IPS-18a (cell line): ENCODE measurements around the gene PLEKHA7.
"Not testable (repeated sequence)": the region's sequence is repeated elsewhere in the genome, so short reads cannot be mapped to it uniquely, and the experiment has no call there.

Source experiments
- H3K27ac ChIP-seq: one replicate; pipeline ENCODE4 v1.5.1; 2013; ENCODE audit warnings: low read length
- H3K27me3 ChIP-seq: one replicate; pipeline ENCODE4 v1.6.1; 2013; ENCODE audit warnings: mild to moderate bottlenecking, low read length; ENCODE audit not compliant: control insufficient read depth, insufficient read depth
- H3K36me3 ChIP-seq: one replicate; pipeline ENCODE4 v1.6.1; 2013; ENCODE audit warnings: low read depth, low read length; ENCODE audit not compliant: control insufficient read depth
- H3K4me1 ChIP-seq: one replicate; pipeline ENCODE4 v1.6.1; 2013; ENCODE audit warnings: low read depth, low read length; ENCODE audit not compliant: control insufficient read depth
- H3K4me3 ChIP-seq: one replicate; pipeline ENCODE4 v1.5.1; 2013; ENCODE audit warnings: low read length
- H3K9ac ChIP-seq: one replicate; pipeline ENCODE4 v1.6.1; 2013; ENCODE audit warnings: mild to moderate bottlenecking, low read length, moderate library complexity
- H3K9me3 ChIP-seq: one replicate; pipeline ENCODE4 v1.6.1; 2013; ENCODE audit warnings: low read depth, low read length; ENCODE audit not compliant: control insufficient read depth

PLEKHA7 gene

DNA sequence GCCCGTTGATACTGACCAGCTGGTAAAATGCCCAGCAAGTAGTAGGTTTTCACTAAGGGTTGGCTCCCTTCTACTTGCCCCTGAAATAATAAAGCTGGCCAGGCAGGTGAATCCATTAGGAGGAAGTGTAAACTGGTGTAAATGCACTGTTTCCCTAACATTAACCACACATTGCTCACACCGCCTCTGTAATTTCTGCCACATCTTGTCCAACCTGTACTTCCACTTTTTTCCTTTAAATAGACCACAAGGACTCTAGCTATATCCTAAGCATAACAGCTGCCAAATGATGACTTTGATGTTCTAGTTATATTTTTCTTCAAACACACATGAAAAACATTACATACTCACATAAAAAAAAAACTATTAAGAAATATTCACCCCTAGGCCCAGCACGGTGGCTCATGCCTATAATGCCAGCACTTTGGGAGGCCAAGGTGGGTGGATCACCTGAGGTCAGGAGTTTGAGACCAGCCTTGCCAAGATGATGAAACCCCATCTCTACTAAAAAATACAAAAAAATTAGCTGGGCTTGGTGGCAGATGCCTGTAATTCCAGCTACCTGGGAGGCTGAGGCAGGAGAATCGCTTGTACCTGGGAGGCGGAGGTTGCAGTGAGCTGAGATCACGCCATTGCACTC, 95.6 kb downstream of the PLEKHA7 start:
- not testable (repeated sequence) for H3K36me3 ChIP-seq

GRCh38 chr11:16917941-16918340, 96.3 kb downstream of the PLEKHA7 start:
- Histone ChIP-seq H3K9me3 (no peaks in the 10 kb centered on the region), H3K4me1 (peaks cover 7% of the 10 kb centered on the region), H3K4me3 (no peak overlapping the region), H3K27me3 (peaks cover 8% of the 10 kb centered on the region), H3K9ac (no peak overlapping the region), H3K27ac (no peak overlapping the region), H3K36me3 (no peaks in the 10 kb centered on the region)

More for the DNA sequence above, 95.6 kb downstream of the PLEKHA7 start:
- not testable (repeated sequence) for H3K27ac ChIP-seq, H3K4me1 ChIP-seq, H3K9ac ChIP-seq, H3K9me3 ChIP-seq, H3K4me3 ChIP-seq
- H3K27me3 ChIP-seq, result peaks cover 15% of the 10 kb centered on the region

DNA sequence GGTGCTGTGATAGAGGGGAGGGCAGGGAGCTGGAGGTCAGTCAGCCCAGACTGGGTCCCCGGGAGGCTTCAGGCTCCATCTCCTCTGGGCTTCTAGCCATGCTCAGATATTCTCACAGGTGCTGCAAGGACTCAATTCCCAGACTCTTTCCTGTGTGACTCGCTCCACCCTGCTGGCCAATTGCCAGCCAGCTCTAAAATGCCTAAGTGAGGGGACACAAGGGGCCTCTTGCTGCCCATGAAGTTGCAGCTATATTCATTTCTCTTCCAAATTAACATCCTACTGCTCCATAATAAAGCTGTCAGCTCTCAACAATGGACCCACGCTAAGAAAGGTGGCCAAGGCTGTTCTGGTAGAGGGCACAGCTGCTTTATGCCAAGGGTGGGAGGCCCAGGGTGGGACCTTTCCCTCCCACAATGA, 101.5 kb downstream of the PLEKHA7 start:
- H3K4me1 ChIP-seq, result peaks cover 13% of the 10 kb centered on the region
- H3K9me3 ChIP-seq, result no peaks in the 10 kb centered on the region
- no peaks in the 10 kb centered on the region for H3K36me3 ChIP-seq
- no peaks in the 10 kb centered on the region for H3K27me3 ChIP-seq
- no peak overlapping the region for H3K27ac ChIP-seq
- no peak overlapping the region for H3K9ac ChIP-seq
- H3K4me3 ChIP-seq, result no peak overlapping the region

- H3K36me3 ChIP-seq, result no peaks in the 10 kb centered on the region
- no peak overlapping the region for H3K4me3 ChIP-seq
- no peaks in the 10 kb centered on the region for H3K9me3 ChIP-seq
- H3K27ac ChIP-seq, result no peak overlapping the region
- H3K9ac ChIP-seq, result no peak overlapping the region
- no peaks in the 10 kb centered on the region for H3K27me3 ChIP-seq
- H3K4me1 ChIP-seq, result peaks cover 13% of the 10 kb centered on the region
Measured at GRCh38 chr11:16911658-16912057, 102.6 kb downstream of the PLEKHA7 start.

- Histone ChIP-seq H3K27ac (no peak overlapping the region), H3K36me3 (no peaks in the 10 kb centered on the region), H3K4me3 (no peak overlapping the region), H3K9ac (no peak overlapping the region), H3K9me3 (no peaks in the 10 kb centered on the region), H3K4me1 (peaks cover 13% of the 10 kb centered on the region), H3K27me3 (no peaks in the 10 kb centered on the region)
Measured at GRCh38 chr11:16911186-16911585, 103.0 kb downstream of the PLEKHA7 start.

DNA sequence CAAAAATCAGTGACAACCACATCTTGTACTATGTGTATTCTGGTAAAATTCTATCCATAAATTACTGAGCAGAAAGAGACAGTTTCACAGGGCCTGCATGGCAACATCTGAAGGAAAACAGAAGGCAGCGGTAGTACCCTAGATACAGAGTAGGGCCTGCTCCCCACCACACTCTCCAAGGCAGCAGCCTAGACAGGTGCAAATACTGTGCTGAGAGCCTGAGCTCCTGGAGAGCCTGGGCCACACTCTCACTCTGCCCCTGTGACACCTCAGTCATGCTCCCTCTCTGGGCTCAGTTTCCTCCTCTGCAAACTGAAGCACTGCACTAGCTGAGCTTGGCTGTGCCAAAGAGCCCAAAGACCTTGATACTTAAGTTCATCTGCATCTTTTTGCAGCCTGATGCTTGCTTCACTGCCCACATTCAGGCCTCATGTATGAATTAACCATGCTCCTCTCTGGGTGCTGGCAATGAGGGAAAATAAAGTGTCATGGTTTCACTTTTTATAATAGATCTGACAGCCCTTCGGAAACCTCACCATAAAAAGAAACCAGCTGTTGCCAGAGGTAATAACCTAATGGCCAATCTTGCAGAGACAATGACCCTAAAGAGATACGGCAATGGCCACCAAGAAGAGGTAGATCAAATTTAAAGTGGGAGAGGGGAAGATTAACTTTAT, 104.7 kb downstream of the PLEKHA7 start:
- H3K4me1 ChIP-seq, result peaks cover 13% of the 10 kb centered on the region
- no peaks in the 10 kb centered on the region for H3K36me3 ChIP-seq
- no peaks in the 10 kb centered on the region for H3K27me3 ChIP-seq
- H3K4me3 ChIP-seq, result no peak overlapping the region
- H3K9ac ChIP-seq, result no peak overlapping the region
- H3K9me3 ChIP-seq, result no peaks in the 10 kb centered on the region
- no peak overlapping the region for H3K27ac ChIP-seq

GRCh38 chr11:16905375-16905774, 108.8 kb downstream of the PLEKHA7 start:
- Histone ChIP-seq H3K9ac (no peak overlapping the region), H3K36me3 (no peaks in the 10 kb centered on the region), H3K27me3 (no peaks in the 10 kb centered on the region), H3K4me3 (no peak overlapping the region), H3K9me3 (no peaks in the 10 kb centered on the region), H3K4me1 (no peaks in the 10 kb centered on the region), H3K27ac (no peak overlapping the region)

DNA sequence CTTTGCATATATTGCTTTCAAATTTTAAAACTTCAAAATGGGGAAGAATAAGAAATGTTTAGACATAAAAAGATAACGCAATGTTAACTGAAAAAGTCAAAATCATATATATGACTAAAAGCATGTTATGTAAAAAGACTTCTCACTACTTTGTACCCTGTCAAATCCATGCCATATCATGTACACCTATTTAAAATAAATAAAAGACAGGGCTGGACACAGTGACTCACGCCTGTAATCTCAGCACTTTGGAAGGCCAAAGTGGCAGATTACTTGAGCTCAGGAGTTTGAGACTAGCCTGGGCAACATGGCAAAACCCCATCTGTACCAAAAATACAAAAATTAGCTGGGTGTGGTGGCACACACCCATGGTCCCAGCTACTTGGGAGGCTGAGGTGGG, 109.5 kb downstream of the PLEKHA7 start:
- H3K9me3 ChIP-seq, H3K36me3 ChIP-seq, H3K9ac ChIP-seq, H3K27me3 ChIP-seq, H3K4me1 ChIP-seq, H3K27ac ChIP-seq, H3K4me3 ChIP-seq: not testable (repeated sequence)

GRCh38 chr11:16902781-16903378, 111.3 kb downstream of the PLEKHA7 start:
- Histone ChIP-seq H3K9me3 (no peaks in the 10 kb centered on the region), H3K27me3 (peaks cover 9% of the 10 kb centered on the region), H3K4me1 (peaks cover 14% of the 10 kb centered on the region), H3K4me3 (no peak overlapping the region), H3K27ac (no peak overlapping the region), H3K36me3 (no peaks in the 10 kb centered on the region), H3K9ac (no peak overlapping the region)

DNA sequence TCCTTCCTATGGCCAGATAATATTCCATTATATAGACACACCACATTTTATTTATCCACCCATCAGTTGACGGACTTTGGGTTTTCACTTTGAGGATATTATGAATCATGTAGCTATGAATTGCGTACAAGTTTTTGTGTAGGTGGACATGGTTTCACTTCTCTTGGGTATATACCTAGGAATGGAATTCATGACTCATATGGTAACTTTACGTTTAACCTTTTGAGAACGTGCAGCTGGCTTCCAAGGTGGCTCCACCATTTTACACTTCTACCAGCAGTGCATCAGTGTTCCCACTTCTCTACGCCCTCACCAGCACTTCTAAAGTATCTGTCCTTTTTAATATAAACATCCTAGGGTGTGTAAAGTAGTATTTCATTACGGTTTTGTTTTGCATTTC, 112.0 kb downstream of the PLEKHA7 start:
- Histone ChIP-seq H3K9me3 (no peaks in the 10 kb centered on the region), H3K27ac (no peak overlapping the region), H3K9ac (no peak overlapping the region), H3K4me3 (no peak overlapping the region), H3K27me3 (peaks cover 10% of the 10 kb centered on the region), H3K4me1 (peaks cover 20% of the 10 kb centered on the region), H3K36me3 (no peaks in the 10 kb centered on the region)

GRCh38 chr11:16900491-16900890, 113.7 kb downstream of the PLEKHA7 start:
- H3K4me1 ChIP-seq, result peaks cover 27% of the 10 kb centered on the region
- no peaks in the 10 kb centered on the region for H3K36me3 ChIP-seq
- no peak overlapping the region for H3K27ac ChIP-seq
- no peaks in the 10 kb centered on the region for H3K9me3 ChIP-seq
- no peak overlapping the region for H3K9ac ChIP-seq
- no peak overlapping the region for H3K4me3 ChIP-seq
- peaks cover 27% of the 10 kb centered on the region for H3K27me3 ChIP-seq
